ENCODE results near the gene KIF21B.

Gene KIF21B

DNA sequence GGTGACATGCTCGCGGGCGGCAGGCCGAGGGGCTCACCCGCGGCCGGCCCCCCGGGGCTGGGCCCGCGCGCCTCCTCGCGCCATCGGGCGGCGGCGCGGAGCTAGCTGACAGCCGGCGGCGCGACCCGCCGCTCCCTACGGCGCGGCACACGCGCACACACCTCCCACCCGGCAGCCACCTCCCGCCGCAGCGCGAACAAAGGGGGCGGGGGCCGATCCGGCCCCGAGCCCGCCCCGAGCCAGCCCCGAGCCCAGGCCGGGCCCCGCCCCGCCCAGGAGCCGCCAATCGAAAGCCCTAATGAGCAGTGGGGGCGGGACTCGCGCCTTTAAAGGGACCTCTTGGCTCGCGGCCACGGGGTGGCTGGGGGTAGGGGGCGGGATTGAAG is at the start of gene KIF21B:
Gene KIF21B, minus strand, starts transcription at position 198 of the 386 bp plus-strand sequence. CDS start 331 bp downstream, outside the sequence.
- DNase-seq (ENCODE audit: low read depth) = peak; percentile 46

DNA sequence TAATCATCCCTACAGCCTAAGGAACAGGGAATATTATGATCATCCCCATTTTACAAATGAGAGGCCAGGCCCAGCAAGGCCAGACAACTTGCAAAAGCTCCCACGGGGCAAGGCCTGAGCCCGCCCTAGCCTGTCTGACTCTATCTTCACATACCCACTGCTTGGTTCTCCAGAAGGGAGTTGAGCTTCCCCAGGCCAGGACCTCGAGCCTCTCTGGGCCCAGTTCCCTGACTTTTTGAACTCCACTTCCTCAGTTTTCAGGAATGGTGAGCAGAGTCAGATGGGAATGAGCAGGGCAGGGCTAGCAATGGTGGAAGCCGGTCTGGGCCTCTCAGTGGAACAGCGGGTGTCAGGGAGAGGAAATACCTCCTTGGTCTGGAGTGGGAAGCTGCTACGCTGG is 49.4 kb upstream of the KIF21B start:
- no peak for DNase-seq (ENCODE audit: low read depth)

DNA sequence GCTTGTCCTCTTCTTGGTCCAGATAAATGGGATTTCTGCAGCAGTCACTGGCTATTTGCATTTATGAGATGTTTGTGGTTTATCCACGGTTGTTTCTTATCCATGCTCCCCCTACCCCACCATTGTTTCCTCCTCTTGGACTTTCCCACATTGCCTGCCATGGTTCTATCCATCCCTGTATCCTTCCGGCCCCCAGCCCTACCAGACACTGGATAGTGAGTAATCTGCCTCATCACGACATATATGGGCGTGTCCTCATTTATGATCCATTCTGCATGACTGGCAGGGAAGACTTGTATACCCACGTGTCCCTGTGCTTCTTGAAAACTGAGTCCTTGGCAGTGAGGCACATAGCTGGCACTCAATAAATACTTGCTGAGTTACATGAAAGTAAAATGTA is 48.6 kb upstream of the KIF21B start:
- DNase-seq (ENCODE audit: low read depth) = no peak

DNA sequence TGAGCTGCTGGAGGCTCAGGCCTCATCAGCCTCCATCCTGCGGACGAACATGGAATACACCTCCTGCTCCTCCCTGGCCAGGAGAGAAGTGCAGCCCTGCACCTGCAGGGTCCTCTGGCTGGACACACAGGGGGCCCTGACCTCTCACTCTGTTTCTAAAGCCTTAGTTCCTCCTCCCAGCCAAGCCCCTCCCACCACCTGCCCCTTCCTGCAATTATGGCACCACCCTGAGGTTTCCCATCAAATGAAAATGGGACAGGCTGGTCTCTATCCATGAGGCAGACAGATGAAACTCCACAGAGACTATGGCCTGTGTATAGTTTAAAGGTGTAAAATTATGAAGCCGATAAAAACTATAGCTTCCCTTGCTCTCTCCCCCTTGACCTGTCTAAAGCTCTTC is 46.1 kb upstream of the KIF21B start:
- DNase-seq (ENCODE audit: low read depth) = no peak

GRCh38 chr1:201068976-201069375 is 45.5 kb upstream of the KIF21B start:
- no peak for DNase-seq (ENCODE audit: low read depth)

DNA sequence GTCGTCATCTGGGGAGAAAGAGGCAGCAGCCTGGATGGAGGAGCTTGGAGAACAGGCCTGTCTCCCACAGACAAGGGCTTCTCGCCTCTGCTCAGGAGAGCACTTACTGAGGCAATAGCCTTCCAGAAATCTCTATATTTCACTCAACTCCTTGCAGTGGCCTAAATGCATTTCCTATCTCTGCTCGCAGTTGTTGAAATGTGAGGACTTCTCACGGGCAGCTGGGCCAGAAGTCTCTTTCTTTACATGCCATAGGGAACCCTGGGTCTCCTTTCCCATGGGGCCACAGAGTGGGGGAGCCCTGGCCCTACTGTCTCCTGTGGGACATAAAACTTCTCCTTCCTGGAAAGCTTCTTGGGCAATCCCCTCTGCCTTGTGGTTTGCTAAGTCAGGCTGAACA is 43.5 kb upstream of the KIF21B start:
- no peak for DNase-seq (ENCODE audit: low read depth)

DNA sequence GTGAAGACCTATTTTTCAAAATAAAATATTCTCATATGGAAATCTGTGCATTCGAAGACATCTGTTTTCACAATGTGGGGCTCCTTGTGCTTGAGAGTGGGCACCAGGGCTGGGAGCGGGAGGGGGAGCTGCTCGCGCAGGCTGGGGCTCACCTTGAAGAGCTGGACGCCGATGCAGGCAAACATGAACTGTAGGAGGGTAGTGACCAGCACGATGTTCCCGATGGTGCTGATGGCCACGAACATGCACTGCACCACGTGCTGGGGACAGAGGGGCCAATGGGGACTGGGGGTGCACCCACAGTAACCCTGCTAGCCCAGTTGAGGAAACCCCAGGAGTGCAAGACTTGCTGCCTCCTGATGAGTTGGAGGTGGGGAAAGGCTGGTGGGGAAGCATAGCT is 42.2 kb upstream of the KIF21B start:
- no peak for DNase-seq (ENCODE audit: low read depth)

- DNase-seq (ENCODE audit: low read depth) = no peak
Measured at GRCh38 chr1:201064806-201065205, 41.3 kb upstream of the KIF21B start.

DNA sequence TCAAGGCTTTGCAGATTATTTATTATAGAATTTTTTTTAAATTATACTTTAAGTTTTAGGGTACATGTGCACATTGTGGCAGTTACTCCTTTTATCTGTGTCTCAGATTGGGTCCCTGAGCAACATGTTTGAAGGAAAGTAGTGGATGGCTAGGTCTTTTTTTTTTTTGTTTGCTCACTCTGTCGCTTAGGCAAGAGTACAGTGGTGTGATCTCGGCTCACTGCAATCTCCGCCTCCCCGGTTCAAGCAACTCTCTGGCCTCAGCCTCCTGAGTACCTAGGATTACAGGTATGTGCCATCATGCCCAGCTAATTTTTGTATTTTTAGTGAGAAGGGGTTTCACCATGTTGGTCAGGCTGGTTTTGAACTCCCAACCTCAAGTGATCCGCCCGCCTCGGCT is 39.6 kb upstream of the KIF21B start:
- no peak for DNase-seq (ENCODE audit: low read depth)

DNA sequence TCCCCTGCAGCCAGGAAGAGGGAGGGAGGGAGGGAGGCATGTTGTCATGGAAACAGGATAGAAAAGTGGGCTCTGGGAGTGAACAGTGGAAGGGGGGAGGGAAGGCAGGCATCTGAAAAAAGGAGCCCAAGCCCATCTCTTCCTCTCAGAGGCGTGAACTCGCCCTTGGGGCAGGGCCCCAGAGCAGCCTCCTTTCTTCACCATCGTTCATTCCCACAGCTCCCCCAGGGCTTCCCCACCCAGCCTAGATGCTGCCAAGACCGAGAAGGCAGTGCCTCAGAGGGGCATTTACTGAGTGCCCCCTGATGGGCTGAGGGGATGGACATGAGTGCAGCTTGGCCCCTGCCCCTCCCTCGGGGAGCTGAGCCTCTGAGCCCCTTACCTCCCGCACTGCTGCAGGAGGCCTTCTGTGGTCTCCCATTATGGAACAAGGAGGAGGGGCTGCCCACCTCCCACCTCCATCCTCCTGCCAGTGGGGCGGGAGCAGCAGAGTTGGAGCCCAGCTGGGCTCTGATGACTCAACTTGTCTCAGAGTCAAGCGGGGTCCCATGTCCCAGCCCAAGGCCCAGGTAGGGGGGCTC is 39.1 kb upstream of the KIF21B start:
- no peak for DNase-seq (ENCODE audit: low read depth)

GRCh38 chr1:201061886-201062285 is 38.4 kb upstream of the KIF21B start:
- DNase-seq (ENCODE audit: low read depth) = no peak

DNA sequence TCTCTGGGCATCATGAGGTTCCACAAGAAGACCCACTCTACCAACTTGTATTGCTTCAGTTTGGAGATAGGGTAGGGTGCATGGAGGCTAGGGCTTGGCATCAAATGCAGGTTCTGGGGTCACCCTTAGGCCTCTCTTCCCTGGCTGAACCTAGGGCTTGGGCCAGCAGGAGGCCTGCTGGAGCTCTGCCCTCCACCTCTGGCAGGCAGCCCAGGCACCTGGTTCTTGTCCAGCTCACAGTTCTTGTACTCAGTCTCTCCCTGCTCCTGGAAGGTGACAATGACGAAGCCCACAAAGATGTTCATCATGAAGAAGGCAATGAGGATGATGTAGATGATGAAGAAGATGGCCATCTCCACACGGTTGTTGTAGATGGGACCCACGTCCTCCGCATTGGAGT is 37.5 kb upstream of the KIF21B start:
- no peak for DNase-seq (ENCODE audit: low read depth)

DNA sequence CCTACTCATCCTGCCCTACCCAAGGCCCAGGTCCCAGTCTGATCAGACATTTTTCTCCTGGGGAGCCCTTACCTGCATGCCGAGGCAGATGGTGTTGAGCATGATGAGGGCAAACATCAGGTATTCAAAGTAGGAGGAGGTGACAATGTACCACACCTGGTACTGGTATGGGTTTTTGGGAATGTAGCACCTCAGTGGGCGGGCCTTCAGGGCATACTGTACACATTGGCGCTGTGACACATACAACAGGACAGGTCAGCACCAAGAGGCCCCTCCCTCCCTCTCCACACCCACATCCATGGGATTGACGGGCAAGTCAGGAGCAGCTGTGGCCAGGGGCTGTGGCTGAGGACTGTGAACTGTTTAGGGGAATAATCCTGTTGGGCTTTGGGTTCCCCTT is 37.1 kb upstream of the KIF21B start:
- no peak for DNase-seq (ENCODE audit: low read depth)

DNA sequence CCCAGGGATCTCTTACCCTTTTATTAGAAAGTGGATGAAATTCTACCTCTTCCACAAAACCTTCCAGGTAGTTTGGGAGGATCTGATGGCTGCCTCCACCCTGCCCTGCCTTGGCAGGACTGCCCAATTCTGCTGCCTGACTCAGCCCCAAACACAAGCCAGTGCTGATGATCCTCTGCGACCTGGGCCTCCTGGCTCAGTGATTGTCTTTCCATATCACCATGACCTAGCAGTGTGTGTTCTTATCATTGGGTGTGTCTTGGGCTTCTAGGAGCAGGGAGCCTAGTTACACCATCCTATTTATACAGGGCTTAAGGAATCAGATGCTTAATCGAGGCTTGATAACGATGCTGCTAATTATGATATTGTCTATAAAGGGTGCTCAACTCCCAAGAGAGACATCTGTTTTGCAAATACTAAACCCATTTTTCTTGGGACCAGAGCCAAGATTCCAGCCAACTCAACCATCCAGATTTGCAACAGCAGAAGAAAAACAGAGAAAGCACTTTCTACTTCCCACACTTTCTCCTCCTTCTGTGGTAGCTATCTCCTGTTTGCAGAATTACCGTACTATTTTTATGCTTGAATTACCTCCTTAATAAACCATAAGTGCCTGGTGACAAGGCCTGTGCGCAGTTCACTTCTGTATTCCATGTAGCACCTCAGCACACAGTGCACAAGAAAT is 36.5 kb upstream of the KIF21B start:
- DNase-seq (ENCODE audit: low read depth) = peak; percentile 11

- no peak for DNase-seq (ENCODE audit: low read depth)
Measured at GRCh38 chr1:201059401-201059800, 35.9 kb upstream of the KIF21B start.

- no peak for DNase-seq (ENCODE audit: low read depth)
Measured at GRCh38 chr1:201054091-201054543, 30.6 kb upstream of the KIF21B start.

DNA sequence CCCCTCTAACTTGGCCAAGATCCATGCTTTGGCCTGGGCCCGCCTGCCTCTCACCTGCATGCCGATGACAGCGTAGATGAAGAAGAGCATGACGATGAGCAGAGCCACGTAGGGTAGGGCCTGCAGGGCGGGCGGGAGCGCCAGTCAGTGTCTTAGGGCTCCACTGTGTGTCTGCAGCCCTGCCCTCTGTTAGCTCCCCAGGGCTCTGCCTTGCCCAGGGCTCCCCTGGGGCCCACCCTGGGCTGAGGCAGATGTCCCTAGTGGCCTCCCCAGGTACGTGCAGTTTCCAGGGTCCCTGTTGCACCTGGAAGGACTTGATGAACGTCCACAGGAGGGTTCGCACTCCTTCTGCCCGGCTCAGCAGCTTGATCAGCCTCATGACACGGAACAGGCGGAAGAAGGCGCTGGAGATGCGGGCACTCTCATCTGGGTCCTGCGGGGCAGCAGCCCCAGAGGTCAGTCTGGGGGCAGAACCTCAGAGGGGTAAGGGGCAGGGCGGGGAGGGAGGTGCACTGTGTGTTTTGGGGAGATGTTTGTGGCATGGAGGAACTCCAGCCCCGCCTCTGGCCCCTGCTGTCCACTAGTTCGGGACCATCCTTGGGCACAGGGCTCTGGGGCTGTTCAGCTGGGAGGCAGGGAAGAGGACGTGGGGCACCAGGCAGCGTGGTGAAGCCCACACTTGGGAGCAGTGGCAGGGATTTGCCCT is 29.8 kb upstream of the KIF21B start:
- no peak for DNase-seq (ENCODE audit: low read depth)

- DNase-seq (ENCODE audit: low read depth) = no peak
Measured at GRCh38 chr1:201051399-201051798, 27.9 kb upstream of the KIF21B start.

DNA sequence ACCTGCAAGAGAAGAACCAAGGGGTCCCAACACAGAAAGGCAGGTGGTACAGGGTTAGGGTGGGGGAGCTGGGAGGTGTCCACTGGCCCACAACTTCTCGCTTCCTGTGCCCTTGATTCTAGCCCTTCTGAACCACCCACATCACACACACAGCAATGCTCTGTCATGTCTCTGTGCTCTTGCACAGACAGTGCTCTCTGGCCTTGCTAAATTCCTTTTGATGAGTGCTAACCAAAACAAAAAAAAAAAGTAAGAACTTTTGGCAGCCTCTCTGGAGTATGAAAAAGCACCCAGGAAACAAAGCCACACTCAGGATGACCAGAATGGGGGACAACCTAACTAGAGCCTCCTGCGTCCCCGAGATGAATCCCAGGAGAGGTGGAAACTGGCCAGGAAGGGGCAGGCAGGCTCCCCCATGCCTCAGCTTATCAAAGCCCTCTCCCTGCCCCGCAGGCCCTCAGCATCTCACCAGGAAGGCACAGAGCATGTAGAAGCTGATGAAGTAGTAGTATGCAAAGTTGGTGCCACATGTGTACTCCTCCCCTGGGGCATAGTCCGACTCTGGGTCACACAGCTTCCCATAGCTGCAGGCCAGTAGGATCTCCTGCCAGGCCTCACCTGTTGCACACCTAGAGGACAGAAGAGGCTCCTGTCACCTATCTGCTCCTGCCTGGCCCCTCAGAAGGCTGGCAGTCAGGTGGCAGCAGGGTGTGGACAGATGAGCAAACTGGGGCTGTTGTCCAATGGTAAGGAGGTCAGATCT is 27.2 kb upstream of the KIF21B start:
- peak; percentile 57 for DNase-seq (ENCODE audit: low read depth)

GRCh38 chr1:201049248-201049831 is 25.8 kb upstream of the KIF21B start:
- no peak for DNase-seq (ENCODE audit: low read depth)

- no peak for DNase-seq (ENCODE audit: low read depth)
Measured at GRCh38 chr1:201048521-201048920, 25.0 kb upstream of the KIF21B start.

GRCh38 chr1:201044119-201044518 is 20.6 kb upstream of the KIF21B start:
- no peak for DNase-seq (ENCODE audit: low read depth)
